Tibial artery (tissue), 4 donors: ENCODE measurements around the gene HNRNPA1.
A peak's percentile ranks its signal among the peaks of the same experiment; 100 is the strongest.
"Not testable (repeated sequence)": the region's sequence is repeated elsewhere in the genome, so short reads cannot be mapped to it uniquely, and the experiment has no call there.

Source experiments
- DNase-seq, 2 donors: peaks; one replicate each; pipeline ENCODE4 v3.0.0-alpha.2; 2019
- H3K27ac ChIP-seq, 2 donors: fragments of 200-600 bp; sonication (generic) in 1 of 2; 1 replicate in 1 of 2; 2 replicates in 1 of 2; pipeline ENCODE4 v1.5.1; 2018 to 2019; ENCODE audit warnings: mild to moderate bottlenecking in 1 of 2
- H3K27me3 ChIP-seq, 2 donors: fragments of 200-600 bp; sonication (generic) in 1 of 2; one replicate each; pipeline versions ENCODE4 v1.5.1 to v1.6.0; 2016 to 2019
- H3K36me3 ChIP-seq, 3 donors: fragments of 200-600 bp; sonication (generic) in 2 of 3; one replicate each; pipeline ENCODE4 v1.5.1; 2016 to 2019; ENCODE audit warnings: mild to moderate bottlenecking in 2 of 3
- H3K4me1 ChIP-seq, 4 donors: fragments of 200-600 bp; sonication (generic) in 2 of 4; 1 replicate in 3 of 4; 2 replicates in 1 of 4; pipeline ENCODE4 v1.5.1; 2016 to 2019
- H3K4me3 ChIP-seq, 2 donors: fragments of 200-600 bp; sonication (generic) in 1 of 2; 1 replicate in 1 of 2; 2 replicates in 1 of 2; pipeline ENCODE4 v1.5.1; 2018 to 2019; ENCODE audit warnings: mild to moderate bottlenecking in 2 of 2
- H3K9me3 ChIP-seq, 3 donors: fragments of 200-600 bp; sonication (generic) in 1 of 3; one replicate each; pipeline ENCODE4 v1.5.1; 2016 to 2019
- CTCF ChIP-seq, 2 experiments: fragments of 200-600 bp in 1 of 2; fragments of 450-650 bp in 1 of 2; IDR thresholded peaks; one replicate each; pipeline ENCODE4 v1.5.1; 2017 to 2019; ENCODE audit warnings: antibody characterized with exemption in 2 of 2, mild to moderate bottlenecking in 1 of 2, moderate library complexity in 1 of 2
- intact Hi-C: fragments of 100-400 bp; cut with DNase I; formaldehyde crosslinking; loops from one replicate; pipeline ENCODE4 v1.15.0; 2023; ENCODE audit warnings: low total_unique reads

The HNRNPA1 gene

GRCh38 chr12:54324617-54325441, 44.3 kb downstream of the HNRNPA1 start, which contains the start of gene COPZ1:
TSS of gene COPZ1 (plus strand) at chr12:54325131. CDS start at chr12:54325164, 33 bp downstream.
- Histone ChIP-seq H3K36me3 (peaks cover 0 to 5% (median 0%) of the 10 kb centered on the region in 3 donors), H3K9me3 (no peaks in the 10 kb centered on the region), H3K27me3 (no peaks in the 10 kb centered on the region), H3K4me3 (peak within 1 kb of the TSS; percentile 77 to 86), H3K27ac (peak within 1 kb of the TSS; percentile 82 to 90), H3K4me1 (peaks cover 0 to 42% (median 22%) of the 10 kb centered on the region in 4 donors)
- DNase-seq, result peak; percentile 97 to 98
- peak; percentile 54 to 59 for TF ChIP-seq CTCF (IDR thresholded peaks at IDR 0.05)
- intact Hi-C loops, result loop anchor here (5.0 kb wide), 1 partner anchor 38 kb away; no protein-coding TSS in a partner anchor

- H3K27me3 ChIP-seq, H3K9me3 ChIP-seq, H3K36me3 ChIP-seq, DNase-seq, intact Hi-C loops: not testable (repeated sequence)
- peaks cover 0 to 49% (median 27%) of the 10 kb centered on the region in 4 donors for H3K4me1 ChIP-seq
- peak overlapping the region; percentile 77 to 86 for H3K4me3 ChIP-seq
- H3K27ac ChIP-seq, result peak overlapping the region; percentile 82 to 90
Measured at GRCh38 chr12:54325442-54326109, 45.0 kb downstream of the HNRNPA1 start.

GRCh38 chr12:54328595-54329337, 48.2 kb downstream of the HNRNPA1 start:
- no peak for DNase-seq
- Histone ChIP-seq H3K36me3 (peaks cover 0 to 5% (median 0%) of the 10 kb centered on the region in 3 donors), H3K27ac (no peak overlapping the region), H3K27me3 (no peaks in the 10 kb centered on the region), H3K4me1 (peaks cover 0 to 56% (median 28%) of the 10 kb centered on the region in 4 donors), H3K9me3 (no peaks in the 10 kb centered on the region), H3K4me3 (no peak overlapping the region)
- intact Hi-C loops, result no loop called here
- TF ChIP-seq CTCF (IDR thresholded peaks at IDR 0.05), result no peak

GRCh38 chr12:54329759-54330158, 49.2 kb downstream of the HNRNPA1 start:
- Histone ChIP-seq H3K27me3 (no peaks in the 10 kb centered on the region), H3K4me1 (peaks cover 0 to 58% (median 28%) of the 10 kb centered on the region in 4 donors), H3K4me3 (no peak overlapping the region), H3K36me3 (peaks cover 0 to 5% (median 0%) of the 10 kb centered on the region in 3 donors), H3K9me3 (no peaks in the 10 kb centered on the region), H3K27ac (no peak overlapping the region)
- intact Hi-C loops, result loop anchor here (10.0 kb wide), 1 partner anchor 865 kb away; no protein-coding TSS in a partner anchor
- DNase-seq, result no peak
- TF ChIP-seq CTCF (IDR thresholded peaks at IDR 0.05), result no peak

GRCh38 chr12:54330442-54330841, 49.9 kb downstream of the HNRNPA1 start:
- TF ChIP-seq CTCF (IDR thresholded peaks at IDR 0.05), result no peak
- intact Hi-C loops, result loop anchor here (10.0 kb wide), 1 partner anchor 866 kb away; no protein-coding TSS in a partner anchor
- Histone ChIP-seq H3K27me3 (no peaks in the 10 kb centered on the region), H3K4me3 (no peak overlapping the region), H3K27ac (no peak overlapping the region), H3K36me3 (peaks cover 0 to 5% (median 0%) of the 10 kb centered on the region in 3 donors), H3K9me3 (no peaks in the 10 kb centered on the region), H3K4me1 (peaks cover 0 to 60% (median 28%) of the 10 kb centered on the region in 4 donors)
- no peak for DNase-seq
